HFF-Myc (cell line): ENCODE measurements around the gene CFI.

Source experiments
- DNase-seq: peaks from one replicate; pipeline ENCODE4 v3.0.0-alpha.2; 2011; ENCODE audit warnings: low read depth; ENCODE audit errors: extremely low read depth
- H3K4me3 ChIP-seq: replicated peaks from 2 replicates; pipeline ENCODE4 v1.5.1; 2011; ENCODE audit warnings: low read depth, mild to moderate bottlenecking, control low read depth, low read length
- CTCF ChIP-seq: IDR thresholded peaks from 2 replicates; pipeline ENCODE4 v1.5.1; 2012; ENCODE audit warnings: mild to moderate bottlenecking, low read depth, low read length, control low read depth; ENCODE audit errors: missing control alignments

The CFI gene

DNA sequence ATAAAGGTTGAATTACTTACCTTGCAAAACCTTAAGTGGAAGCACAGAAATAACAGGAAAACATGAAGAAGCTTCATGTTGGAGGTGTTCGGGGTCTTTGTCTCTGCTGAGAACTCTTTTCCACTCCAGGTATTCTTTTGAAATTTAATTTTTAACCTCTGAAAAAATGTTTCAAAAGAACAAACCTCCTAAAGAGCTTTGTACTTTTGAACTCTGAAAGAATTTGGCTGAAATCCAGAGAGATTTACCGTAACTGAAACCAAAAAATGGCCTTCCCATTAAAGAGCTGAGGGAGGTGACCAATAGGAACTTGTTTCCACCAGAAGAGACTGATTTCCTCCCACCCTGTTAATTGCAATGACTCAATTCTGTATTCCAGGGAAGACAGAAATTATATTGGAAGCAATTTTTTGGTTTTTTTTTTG, at the start of gene CFI:
CFI (minus strand) TSS at position 105 of the 425 bp plus-strand sequence; CDS start at position 77, 28 bp downstream.
- H3K4me3 ChIP-seq: no peak within 1 kb of the TSS
- DNase-seq: peak; percentile 36
- TF ChIP-seq CTCF: no peak

DNA sequence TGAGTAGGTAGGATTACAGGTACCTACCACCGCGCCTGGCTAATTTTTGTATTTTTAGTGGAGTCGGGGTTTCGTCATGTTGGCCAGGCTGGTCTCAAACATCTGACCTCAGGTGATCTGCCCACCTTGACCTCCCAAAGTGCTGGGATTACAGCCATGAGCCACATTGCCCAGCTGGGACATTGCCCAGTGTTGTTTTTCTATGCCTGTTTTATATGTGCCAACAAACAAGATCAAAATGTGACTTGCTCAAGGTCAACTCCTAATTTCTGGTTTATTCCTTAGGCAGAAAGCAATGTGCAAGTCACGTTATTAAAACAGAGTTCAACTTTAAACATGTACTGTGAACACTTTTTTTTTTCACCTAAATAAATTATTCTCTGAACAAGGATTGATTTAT, 48.8 kb upstream of the CFI start:
- no peak overlapping the region for H3K4me3 ChIP-seq
- DNase-seq: no peak
- no peak for TF ChIP-seq CTCF

DNA sequence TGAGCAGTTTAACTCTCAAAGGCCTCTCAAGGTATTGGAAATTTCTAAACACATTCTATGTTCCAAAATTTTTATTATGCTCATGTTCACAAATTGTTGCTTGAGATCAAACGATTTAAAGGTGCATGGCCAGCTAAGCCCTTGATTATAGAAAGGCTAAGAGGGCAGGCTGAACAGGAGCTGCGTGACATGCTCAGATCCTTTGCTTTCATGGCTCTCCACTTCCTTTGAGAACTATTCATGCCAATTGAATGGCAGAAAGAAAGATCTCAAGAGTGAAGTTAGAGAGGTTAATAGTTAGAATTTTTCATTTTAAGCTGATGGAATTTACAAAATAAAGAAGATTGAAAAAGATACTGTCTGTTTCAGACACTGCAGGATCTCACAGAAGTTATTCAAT, 46.7 kb upstream of the CFI start:
- no peak for DNase-seq
- H3K4me3 ChIP-seq: no peak overlapping the region
- no peak for TF ChIP-seq CTCF

- no peak for TF ChIP-seq CTCF
- no peak for DNase-seq
- H3K4me3 ChIP-seq: no peak within 1 kb of the TSS
Observed at GRCh38 chr4:109847896-109848442, 46.2 kb upstream of the CFI start, which contains the start of gene LRIT3. LRIT3 (plus strand) TSS chr4:109848107; CDS start chr4:109848202, 95 bp downstream.

DNA sequence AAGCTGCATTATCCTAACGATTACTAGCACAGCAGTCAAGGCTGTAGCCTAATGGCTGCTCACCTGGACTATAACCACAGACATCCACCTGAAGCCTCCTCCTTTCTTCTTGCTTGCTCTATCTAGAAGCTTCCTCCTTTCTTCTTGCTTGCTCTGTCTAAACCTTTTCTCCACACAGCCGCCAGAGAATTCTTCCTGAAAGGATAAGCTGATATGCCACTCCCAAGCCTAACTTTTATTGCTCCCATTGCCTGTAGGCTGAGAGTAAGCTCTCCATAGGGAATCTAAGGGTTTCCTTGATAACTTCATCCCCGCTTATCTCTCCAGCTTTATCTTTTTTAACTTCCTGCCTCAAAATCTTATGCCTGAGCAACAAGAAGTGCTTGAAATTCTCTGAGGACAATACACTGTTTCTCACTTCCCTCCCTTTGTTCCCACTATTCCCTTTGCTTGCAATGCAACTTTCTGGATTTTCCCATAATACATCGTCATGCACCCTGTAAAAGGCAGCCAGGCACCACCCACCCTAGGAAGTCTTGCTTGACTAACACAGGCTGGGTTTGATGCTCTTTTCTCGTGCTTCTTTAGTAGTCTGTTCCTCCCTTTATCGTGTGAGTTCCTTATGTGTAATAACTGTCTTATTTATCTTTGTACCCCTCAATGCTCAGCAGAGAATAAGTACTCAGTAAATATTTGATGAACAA, 44.7 kb upstream of the CFI start:
- H3K4me3 ChIP-seq: no peak overlapping the region
- TF ChIP-seq CTCF: no peak
- DNase-seq: no peak

- no peak overlapping the region for H3K4me3 ChIP-seq
- no peak for DNase-seq
- TF ChIP-seq CTCF: no peak
Observed at GRCh38 chr4:109836985-109837384, 35.2 kb upstream of the CFI start.

DNA sequence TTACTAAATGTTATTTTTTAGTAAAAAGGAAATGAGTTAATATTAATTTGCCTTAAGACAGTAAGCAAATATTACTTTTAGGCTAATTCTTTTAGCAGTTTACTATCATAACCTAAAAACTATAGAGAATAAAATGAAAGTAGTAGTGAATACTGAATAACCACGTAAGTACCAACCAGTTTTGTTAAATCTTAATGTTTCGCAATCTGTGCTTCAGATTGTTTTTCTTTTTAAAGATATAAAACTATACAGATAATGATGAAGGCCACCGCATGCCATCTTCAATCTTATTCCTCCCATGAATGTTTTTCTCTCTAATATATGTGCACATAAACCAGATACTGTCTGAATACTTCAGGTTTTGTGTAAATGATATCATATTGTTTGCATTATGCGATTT, 32.0 kb upstream of the CFI start:
- H3K4me3 ChIP-seq: no peak overlapping the region
- no peak for TF ChIP-seq CTCF
- DNase-seq: no peak
